Fibroblast of pulmonary artery (primary cell): Measurements from ENCODE around the gene CCDC89.

Experiments used
- DNase-seq: peaks from one replicate; pipeline ENCODE4 v3.0.0-alpha.2; 2010; ENCODE audit warnings: low read depth
- H3K4me3 ChIP-seq: replicated peaks from 2 replicates; pipeline ENCODE4 v1.5.1; 2011; ENCODE audit warnings: low read depth, mild to moderate bottlenecking, control low read depth, low read length, moderate library complexity
- CTCF ChIP-seq: IDR thresholded peaks from 2 replicates; pipeline ENCODE4 v1.5.1; 2011; ENCODE audit warnings: mild to moderate bottlenecking, control low read depth, low read length, inconsistent platforms; ENCODE audit errors: missing control alignments

Gene CCDC89

GRCh38 chr11:85709941-85710702 lies 24.1 kb upstream of the CCDC89 start:
- no peak for TF ChIP-seq CTCF
- DNase-seq: no peak
- no peak overlapping the region for H3K4me3 ChIP-seq

- no peak overlapping the region for H3K4me3 ChIP-seq
- TF ChIP-seq CTCF: no peak
- no peak for DNase-seq
Observed at GRCh38 chr11:85705800-85706199, 19.8 kb upstream of the CCDC89 start.

- no peak for TF ChIP-seq CTCF
- no peak for DNase-seq
- H3K4me3 ChIP-seq: no peak overlapping the region
Observed at GRCh38 chr11:85704967-85705366, 19.0 kb upstream of the CCDC89 start.

- no peak overlapping the region for H3K4me3 ChIP-seq
- no peak for TF ChIP-seq CTCF
- DNase-seq: no peak
Observed at GRCh38 chr11:85699957-85700741, 14.2 kb upstream of the CCDC89 start.

GRCh38 chr11:85698195-85698594 lies 12.2 kb upstream of the CCDC89 start:
- TF ChIP-seq CTCF: no peak
- DNase-seq: no peak
- no peak overlapping the region for H3K4me3 ChIP-seq

- no peak overlapping the region for H3K4me3 ChIP-seq
- DNase-seq: no peak
- TF ChIP-seq CTCF: no peak
Observed at GRCh38 chr11:85697747-85698146, 11.8 kb upstream of the CCDC89 start.
